ENCODE results near the gene SEMA4G.

Gene SEMA4G

GRCh38 chr10:100969187-100970075, at the start of gene SEMA4G (continued):
- TF ChIP-seq KLF9 (tag by site-specific recombination; IDR thresholded peaks at IDR 0.05; ENCODE audit: low read depth) (peak; percentile 35; the same call in 1 of the 2 replicates), WT1 (tag by site-specific recombination; IDR thresholded peaks at IDR 0.05) (no peak), ZNF423 (tag by site-specific recombination; IDR thresholded peaks at IDR 0.05) (peak; percentile 11; the same call in 1 of the 2 replicates), ZBTB1 (tag by site-specific recombination; IDR thresholded peaks at IDR 0.05) (no peak), ZNF350 (tag by site-specific recombination; IDR thresholded peaks at IDR 0.05) (no peak), ZNF335 (tag by site-specific recombination; conservative IDR thresholded peaks at IDR 0.05) (peak; percentile 40), AEBP2 (tag by site-specific recombination; IDR thresholded peaks at IDR 0.05; ENCODE audit: borderline replicate concordance) (no peak), HOXA7 (CRISPR knock-in tag; IDR thresholded peaks at IDR 0.05; ENCODE audit: borderline replicate concordance) (no peak), ZNF23 (tag by site-specific recombination; IDR thresholded peaks at IDR 0.05; ENCODE audit: borderline replicate concordance) (no peak), ZFP3 (tag by site-specific recombination; IDR thresholded peaks at IDR 0.05; ENCODE audit: low read depth) (no peak), ZNF510 (tag by site-specific recombination; IDR thresholded peaks at IDR 0.05; ENCODE audit: insufficient replicate concordance) (no peak), ZNF692 (tag by site-specific recombination; IDR thresholded peaks at IDR 0.05) (no peak), ZNF677 (tag by site-specific recombination; IDR thresholded peaks at IDR 0.05) (no peak), INSM2 (tag by site-specific recombination; IDR thresholded peaks at IDR 0.05) (no peak), ZNF391 (tag by site-specific recombination; IDR thresholded peaks at IDR 0.05; ENCODE audit: borderline replicate concordance, low read depth) (no peak), ZNF266 (tag by site-specific recombination; IDR thresholded peaks at IDR 0.05; ENCODE audit: low read depth) (no peak), KLF16 (tag by site-specific recombination; IDR thresholded peaks at IDR 0.05) (peak; percentile 56; the same call in 1 of the 2 replicates), ZNF580 (tag by site-specific recombination; IDR thresholded peaks at IDR 0.05) (no peak), ZNF707 (tag by site-specific recombination; IDR thresholded peaks at IDR 0.05) (no peak), GLI2 (tag by site-specific recombination; IDR thresholded peaks at IDR 0.05; ENCODE audit: borderline replicate concordance, low read depth) (no peak), IKZF3 (tag by site-specific recombination; IDR thresholded peaks at IDR 0.05) (no peak), ZNF366 (tag by site-specific recombination; conservative IDR thresholded peaks at IDR 0.05) (no peak), KLF8 (tag by site-specific recombination; IDR thresholded peaks at IDR 0.05) (no peak), GLIS2 (tag by site-specific recombination; IDR thresholded peaks at IDR 0.05) (peak; percentile 84), BCL11A (tag by site-specific recombination; IDR thresholded peaks at IDR 0.05; ENCODE audit: low read depth) (no peak), ZNF501 (tag by site-specific recombination; IDR thresholded peaks at IDR 0.05) (no peak), ZIC2 (tag by site-specific recombination; IDR thresholded peaks at IDR 0.05) (0 out of 2 replicates have a peak, but pooled peaks have one; percentile 35), ZBTB7A (tag by site-specific recombination; IDR thresholded peaks at IDR 0.05; ENCODE audit: low read depth) (no peak)
- TF ChIP-seq, protein P1, sequence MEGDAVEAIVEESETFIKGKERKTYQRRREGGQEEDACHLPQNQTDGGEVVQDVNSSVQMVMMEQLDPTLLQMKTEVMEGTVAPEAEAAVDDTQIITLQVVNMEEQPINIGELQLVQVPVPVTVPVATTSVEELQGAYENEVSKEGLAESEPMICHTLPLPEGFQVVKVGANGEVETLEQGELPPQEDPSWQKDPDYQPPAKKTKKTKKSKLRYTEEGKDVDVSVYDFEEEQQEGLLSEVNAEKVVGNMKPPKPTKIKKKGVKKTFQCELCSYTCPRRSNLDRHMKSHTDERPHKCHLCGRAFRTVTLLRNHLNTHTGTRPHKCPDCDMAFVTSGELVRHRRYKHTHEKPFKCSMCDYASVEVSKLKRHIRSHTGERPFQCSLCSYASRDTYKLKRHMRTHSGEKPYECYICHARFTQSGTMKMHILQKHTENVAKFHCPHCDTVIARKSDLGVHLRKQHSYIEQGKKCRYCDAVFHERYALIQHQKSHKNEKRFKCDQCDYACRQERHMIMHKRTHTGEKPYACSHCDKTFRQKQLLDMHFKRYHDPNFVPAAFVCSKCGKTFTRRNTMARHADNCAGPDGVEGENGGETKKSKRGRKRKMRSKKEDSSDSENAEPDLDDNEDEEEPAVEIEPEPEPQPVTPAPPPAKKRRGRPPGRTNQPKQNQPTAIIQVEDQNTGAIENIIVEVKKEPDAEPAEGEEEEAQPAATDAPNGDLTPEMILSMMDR (tag by site-specific recombination; IDR thresholded peaks at IDR 0.05): peak; percentile 84
- TF ChIP-seq, protein P2, sequence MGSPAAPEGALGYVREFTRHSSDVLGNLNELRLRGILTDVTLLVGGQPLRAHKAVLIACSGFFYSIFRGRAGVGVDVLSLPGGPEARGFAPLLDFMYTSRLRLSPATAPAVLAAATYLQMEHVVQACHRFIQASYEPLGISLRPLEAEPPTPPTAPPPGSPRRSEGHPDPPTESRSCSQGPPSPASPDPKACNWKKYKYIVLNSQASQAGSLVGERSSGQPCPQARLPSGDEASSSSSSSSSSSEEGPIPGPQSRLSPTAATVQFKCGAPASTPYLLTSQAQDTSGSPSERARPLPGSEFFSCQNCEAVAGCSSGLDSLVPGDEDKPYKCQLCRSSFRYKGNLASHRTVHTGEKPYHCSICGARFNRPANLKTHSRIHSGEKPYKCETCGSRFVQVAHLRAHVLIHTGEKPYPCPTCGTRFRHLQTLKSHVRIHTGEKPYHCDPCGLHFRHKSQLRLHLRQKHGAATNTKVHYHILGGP (tag by site-specific recombination; IDR thresholded peaks at IDR 0.05): no peak

All from HEK293 (cell line).